Embryonic facial prominence (tissue), 1 donor: ENCODE results near the gene HYLS1.

Experiments
- DNase-seq: peaks from one replicate; pipeline ENCODE4 v3.0.0-alpha.2; 2016; ENCODE audit errors: extremely low spot score

Gene HYLS1

GRCh38 chr11:125933030-125933813 is 45.8 kb downstream of the HYLS1 start:
- no peak for DNase-seq

- DNase-seq, result no peak
These were observed 47.0 kb downstream of the HYLS1 start for GRCh38 chr11:125934473-125934872.

GRCh38 chr11:125935056-125935455 is 47.6 kb downstream of the HYLS1 start:
- DNase-seq, result no peak

- peak; percentile 72 for DNase-seq
These were observed 48.2 kb downstream of the HYLS1 start for GRCh38 chr11:125935618-125936199.

- DNase-seq, result no peak
These were observed 51.0 kb downstream of the HYLS1 start for GRCh38 chr11:125938418-125938817.

- DNase-seq, result no peak
These were observed 51.6 kb downstream of the HYLS1 start for GRCh38 chr11:125939081-125939521.

GRCh38 chr11:125940145-125940544 is 52.7 kb downstream of the HYLS1 start:
- DNase-seq, result no peak

DNA sequence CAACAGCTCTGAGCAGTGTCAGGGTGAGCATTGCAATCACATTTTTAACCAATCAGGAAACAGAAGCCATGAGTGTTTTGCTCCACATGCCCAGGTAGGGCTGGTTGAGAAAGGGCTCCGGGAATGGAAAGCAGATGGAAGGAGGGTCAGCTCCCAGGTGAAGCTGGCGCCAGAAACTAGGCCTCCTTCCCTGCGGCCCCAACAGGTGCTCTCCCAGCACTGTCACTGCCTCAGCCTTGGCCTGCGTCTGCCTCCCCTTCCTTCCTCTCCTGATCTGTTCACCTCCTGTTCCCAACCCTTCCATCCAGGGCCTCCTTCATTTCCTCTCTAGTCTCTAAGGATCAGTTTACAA is 53.8 kb downstream of the HYLS1 start:
- no peak for DNase-seq

DNA sequence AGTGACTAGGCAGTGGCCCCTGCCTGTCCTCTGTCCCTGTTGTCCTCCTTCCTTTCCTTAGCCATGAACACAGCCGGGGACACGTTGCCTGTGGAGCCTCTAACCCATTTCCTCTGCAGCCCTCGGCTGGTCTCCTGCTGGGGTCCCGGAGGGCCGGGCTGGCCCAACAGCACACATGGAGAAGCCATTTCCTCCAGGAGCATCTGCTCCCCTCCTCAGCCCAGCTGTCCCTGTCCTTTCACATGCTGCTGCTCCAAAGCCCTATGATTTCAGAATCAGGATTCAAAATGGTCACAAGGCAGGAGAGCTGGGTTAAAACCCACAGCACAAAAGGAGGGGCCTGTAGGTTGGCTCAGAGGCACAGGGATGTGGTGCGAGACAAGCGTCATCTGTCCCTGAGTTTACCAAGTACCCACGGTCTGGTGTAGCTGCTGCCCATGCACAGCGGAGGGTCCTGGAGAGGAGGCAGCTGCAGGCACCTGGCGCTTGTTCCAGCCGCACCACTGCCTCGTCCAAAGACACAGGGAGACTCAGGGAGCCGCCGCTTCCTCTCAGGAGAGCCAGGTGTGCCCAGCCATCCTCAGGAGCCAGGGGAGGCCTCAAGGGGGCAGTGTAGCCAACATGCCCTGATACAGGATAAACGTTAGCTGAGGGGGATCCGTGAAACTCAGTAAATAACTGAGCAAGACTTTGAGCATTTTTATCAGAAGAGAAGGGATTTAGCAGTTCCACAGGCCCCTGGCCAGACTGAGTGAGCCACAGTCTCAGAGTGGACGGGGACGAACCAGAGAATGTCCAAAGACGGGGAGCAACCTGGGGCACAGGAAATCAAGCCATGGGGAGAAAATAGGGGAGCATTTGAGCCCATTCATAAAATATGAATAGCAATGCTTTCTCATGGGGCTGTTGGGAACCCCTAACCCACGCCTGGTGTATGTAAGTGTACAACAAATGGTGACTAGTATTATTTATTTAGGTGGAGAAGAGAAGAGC is 54.4 kb downstream of the HYLS1 start:
- no peak for DNase-seq

GRCh38 chr11:125942771-125943428 is 55.4 kb downstream of the HYLS1 start:
- DNase-seq, result no peak

- no peak for DNase-seq
These were observed 56.3 kb downstream of the HYLS1 start for GRCh38 chr11:125943661-125944349.

DNA sequence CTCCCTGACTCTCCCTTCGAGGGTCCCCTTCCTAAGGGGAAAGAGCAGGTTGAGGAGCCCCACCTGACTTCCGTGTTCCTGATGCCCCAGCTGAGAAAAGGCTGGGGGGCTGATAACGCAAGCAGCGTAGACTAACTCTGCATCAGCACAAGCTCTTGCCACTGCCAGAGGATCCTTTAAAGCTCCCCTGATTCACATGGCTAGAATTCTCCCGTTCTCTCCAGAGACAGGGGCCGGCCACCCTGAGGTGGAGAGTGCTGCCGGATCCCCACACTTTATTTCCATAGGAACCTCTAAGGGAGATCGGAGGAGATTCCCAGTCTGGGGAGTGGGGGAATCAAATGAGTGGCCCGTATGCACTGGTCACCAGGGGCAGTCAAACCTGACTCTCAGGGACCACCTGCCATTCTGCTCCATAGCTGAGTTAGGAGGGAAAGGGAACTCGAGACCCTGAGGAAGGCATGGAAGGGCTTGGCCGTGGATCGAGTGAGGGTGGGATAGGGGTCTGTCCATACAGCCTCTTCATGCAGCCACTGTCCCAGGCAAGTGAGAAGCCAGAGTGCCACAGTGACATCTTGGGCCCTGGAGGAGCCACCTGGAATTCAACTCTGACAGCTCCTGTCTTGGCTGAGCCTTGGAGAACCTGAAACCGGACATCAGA is 57.0 kb downstream of the HYLS1 start:
- no peak for DNase-seq

DNA sequence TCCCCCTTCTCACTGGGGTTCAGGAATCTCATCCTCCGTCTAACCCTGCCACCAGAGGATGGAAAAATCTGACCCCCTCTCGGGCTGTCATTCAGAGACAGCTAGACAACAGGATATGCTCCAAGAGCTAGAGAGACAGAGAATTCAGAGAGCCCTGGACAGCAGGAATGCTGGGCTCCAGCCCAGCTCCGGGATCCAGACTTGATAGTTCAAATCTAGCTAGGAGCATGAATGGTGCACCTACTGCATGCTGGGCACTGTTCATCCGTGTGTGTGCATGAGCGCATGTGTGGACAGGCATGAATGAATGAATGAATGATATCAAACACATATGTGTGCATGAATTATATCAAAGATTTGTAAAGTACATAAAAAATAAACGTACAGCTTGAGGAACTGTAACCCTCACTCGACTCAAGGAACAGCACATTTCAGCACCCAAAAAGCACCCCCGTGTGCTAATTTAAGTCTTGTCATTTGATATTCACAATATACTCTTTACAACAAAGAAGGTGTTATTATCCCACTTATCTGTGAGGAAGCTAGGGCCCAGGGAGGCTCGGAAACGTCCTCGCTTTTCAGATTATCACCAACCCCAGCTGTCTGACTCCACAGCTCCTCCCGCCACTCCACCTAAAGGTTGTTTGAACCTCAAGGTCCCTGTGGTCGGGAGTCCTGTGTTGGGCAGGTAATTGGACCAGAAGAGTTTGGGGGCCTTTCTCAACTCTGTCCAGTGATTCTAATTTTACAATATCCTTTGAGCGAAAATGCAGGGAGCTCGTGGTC is 57.7 kb downstream of the HYLS1 start:
- DNase-seq, result no peak

- DNase-seq, result no peak
These were observed 58.5 kb downstream of the HYLS1 start, which contains the start of gene VSIG10L2 for GRCh38 chr11:125945797-125946520. Gene VSIG10L2, plus strand, starts transcription at chr11:125946044. Its CDS starts 12 bp downstream, at chr11:125946056.

DNA sequence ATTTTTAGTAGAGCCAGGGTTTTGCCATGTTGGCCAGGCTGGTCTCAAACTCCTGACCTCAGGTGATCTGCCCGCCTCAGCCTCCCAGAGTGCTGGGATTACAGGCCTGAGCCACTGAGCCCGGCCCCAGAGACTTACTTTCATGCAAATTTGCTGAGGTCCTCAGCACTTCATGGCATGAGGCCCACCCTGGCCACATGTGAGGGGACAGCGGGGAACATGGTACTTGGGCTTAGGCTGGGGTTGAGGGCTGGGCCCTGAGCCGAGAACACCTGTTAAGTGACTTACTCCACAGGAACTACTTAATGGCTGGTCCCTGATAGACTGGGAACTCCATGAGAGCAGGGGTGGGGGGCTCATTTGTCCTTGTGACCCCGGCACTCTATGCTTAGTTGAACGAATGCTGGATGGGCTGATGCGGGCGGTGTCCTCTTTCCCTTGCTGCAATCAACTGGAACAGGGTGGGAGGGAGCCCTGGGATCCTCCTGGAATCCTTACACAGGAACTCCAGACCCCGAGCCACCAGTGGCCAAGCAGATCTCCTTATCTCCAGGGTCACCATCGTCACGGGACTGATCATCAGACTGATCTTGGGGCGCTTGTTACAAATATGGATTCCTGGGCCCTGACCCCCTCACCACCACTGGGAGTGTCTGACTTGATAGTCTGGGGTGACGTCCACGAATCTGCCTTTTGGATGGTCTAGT is 59.4 kb downstream of the HYLS1 start:
- no peak for DNase-seq

- DNase-seq, result no peak
These were observed 60.2 kb downstream of the HYLS1 start for GRCh38 chr11:125947419-125948277.

DNA sequence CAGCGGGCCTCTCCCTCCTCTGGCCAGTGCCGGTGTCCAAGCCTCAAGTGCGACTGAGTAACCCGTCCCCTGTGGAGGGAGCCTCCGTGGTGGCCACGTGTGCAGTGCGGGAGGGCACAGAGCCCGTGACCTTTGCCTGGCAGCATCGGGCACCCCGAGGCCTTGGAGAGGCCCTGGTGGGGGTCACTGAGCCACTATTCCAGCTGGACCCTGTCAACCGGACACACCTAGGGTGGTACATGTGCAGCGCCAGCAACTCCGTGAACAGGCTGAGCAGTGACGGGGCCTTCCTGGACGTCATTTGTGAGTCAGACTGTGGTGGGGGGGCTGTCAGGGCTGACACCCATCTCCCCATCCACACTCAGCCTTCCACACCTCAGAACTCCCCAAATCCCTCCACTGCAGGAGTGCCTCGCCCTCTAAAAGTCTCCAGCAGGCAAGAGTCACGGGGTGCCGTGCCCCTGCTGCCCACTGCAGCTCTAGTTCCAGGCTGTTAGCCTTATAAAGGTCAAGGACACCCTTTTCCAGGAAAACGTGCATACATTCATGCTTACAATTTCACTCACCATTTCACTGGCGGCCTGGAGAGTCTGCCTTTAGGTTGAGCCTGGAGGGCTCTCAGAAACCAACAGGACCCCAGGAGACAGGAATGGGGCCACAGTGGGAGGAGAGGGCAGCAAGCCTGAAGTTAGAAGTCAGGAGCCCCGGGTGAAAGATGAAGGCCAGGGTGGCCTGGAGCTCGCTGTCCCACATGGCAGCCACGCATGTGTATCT is 61.0 kb downstream of the HYLS1 start:
- DNase-seq, result no peak
